Stimulated activated CD4-positive, alpha-beta T cell treated with anti-CD3 and anti-CD28 coated beads, Interleukin-1b, Interleukin-23, amount 100 ng/mL, for 48 hours (primary cell): ENCODE results near the gene RNF25.

Experiments used
- DNase-seq: peaks from one replicate; pipeline ENCODE4 v3.0.0-alpha.2; 2020

RNF25 gene

GRCh38 chr2:218622606-218623365 lies 49.0 kb downstream of the RNF25 start:
- no peak for DNase-seq

- no peak for DNase-seq
Measured at GRCh38 chr2:218621007-218621406, 50.8 kb downstream of the RNF25 start.

GRCh38 chr2:218618102-218618860 lies 53.5 kb downstream of the RNF25 start:
- no peak for DNase-seq

- no peak for DNase-seq
Measured at GRCh38 chr2:218615868-218616315, 55.9 kb downstream of the RNF25 start.
